Tibial artery (tissue), 4 donors: ENCODE results near the gene TMEM31.

Experiments
- DNase-seq, 2 donors: peaks; one replicate each; pipeline ENCODE4 v3.0.0-alpha.2; 2019
- H3K27ac ChIP-seq, 2 donors: fragments of 200-600 bp; sonication (generic) in 1 of 2; 1 replicate in 1 of 2; 2 replicates in 1 of 2; pipeline ENCODE4 v1.5.1; 2018 to 2019; ENCODE audit warnings: mild to moderate bottlenecking in 1 of 2
- H3K27me3 ChIP-seq, 2 donors: fragments of 200-600 bp; sonication (generic) in 1 of 2; one replicate each; pipeline versions ENCODE4 v1.5.1 to v1.6.0; 2016 to 2019
- H3K36me3 ChIP-seq, 3 donors: fragments of 200-600 bp; sonication (generic) in 2 of 3; one replicate each; pipeline ENCODE4 v1.5.1; 2016 to 2019; ENCODE audit warnings: mild to moderate bottlenecking in 2 of 3
- H3K4me1 ChIP-seq, 4 donors: fragments of 200-600 bp; sonication (generic) in 2 of 4; 1 replicate in 3 of 4; 2 replicates in 1 of 4; pipeline ENCODE4 v1.5.1; 2016 to 2019
- H3K4me3 ChIP-seq, 2 donors: fragments of 200-600 bp; sonication (generic) in 1 of 2; 1 replicate in 1 of 2; 2 replicates in 1 of 2; pipeline ENCODE4 v1.5.1; 2018 to 2019; ENCODE audit warnings: mild to moderate bottlenecking in 2 of 2
- H3K9me3 ChIP-seq, 3 donors: fragments of 200-600 bp; sonication (generic) in 1 of 3; one replicate each; pipeline ENCODE4 v1.5.1; 2016 to 2019
- CTCF ChIP-seq, 2 experiments: fragments of 200-600 bp in 1 of 2; fragments of 450-650 bp in 1 of 2; IDR thresholded peaks; one replicate each; pipeline ENCODE4 v1.5.1; 2017 to 2019; ENCODE audit warnings: antibody characterized with exemption in 2 of 2, mild to moderate bottlenecking in 1 of 2, moderate library complexity in 1 of 2
- intact Hi-C: fragments of 100-400 bp; cut with DNase I; formaldehyde crosslinking; loops from one replicate; pipeline ENCODE4 v1.15.0; 2023; ENCODE audit warnings: low total_unique reads

Gene TMEM31

GRCh38 chrX:103710609-103711008 lies at the start of gene TMEM31:
TSS of gene TMEM31 (plus strand) at chrX:103710909. CDS start at chrX:103712259, 1,350 bp downstream.
- DNase-seq: no peak
- H3K27me3 ChIP-seq: no peaks in the 10 kb centered on the region
- H3K27ac ChIP-seq: no peak within 1 kb of the TSS
- intact Hi-C loops: no loop called here
- TF ChIP-seq CTCF (IDR thresholded peaks at IDR 0.05): no peak
- no peaks in the 10 kb centered on the region for H3K9me3 ChIP-seq
- H3K36me3 ChIP-seq: no peaks in the 10 kb centered on the region
- no peaks in the 10 kb centered on the region for H3K4me1 ChIP-seq
- H3K4me3 ChIP-seq: no peak within 1 kb of the TSS

GRCh38 chrX:103663981-103664762 lies 46.5 kb upstream of the TMEM31 start:
- Histone ChIP-seq H3K9me3 (no peaks in the 10 kb centered on the region), H3K4me1 (peaks cover 0 to 4% (median 0%) of the 10 kb centered on the region in 4 donors), H3K4me3 (no peak overlapping the region), H3K36me3 (no peaks in the 10 kb centered on the region), H3K27ac (no peak overlapping the region), H3K27me3 (no peaks in the 10 kb centered on the region)
- no peak for DNase-seq
- intact Hi-C loops: no loop called here
- no peak for TF ChIP-seq CTCF (IDR thresholded peaks at IDR 0.05)

GRCh38 chrX:103666202-103667107 lies 44.3 kb upstream of the TMEM31 start:
- intact Hi-C loops: no loop called here
- no peaks in the 10 kb centered on the region for H3K36me3 ChIP-seq
- no peak for DNase-seq
- H3K9me3 ChIP-seq: no peaks in the 10 kb centered on the region
- H3K4me3 ChIP-seq: no peak overlapping the region
- no peak overlapping the region for H3K27ac ChIP-seq
- H3K27me3 ChIP-seq: no peaks in the 10 kb centered on the region
- H3K4me1 ChIP-seq: peaks cover 0 to 4% (median 0%) of the 10 kb centered on the region in 4 donors
- TF ChIP-seq CTCF (IDR thresholded peaks at IDR 0.05): no peak

- no peak for TF ChIP-seq CTCF (IDR thresholded peaks at IDR 0.05)
- Histone ChIP-seq H3K36me3 (no peaks in the 10 kb centered on the region), H3K4me1 (no peaks in the 10 kb centered on the region), H3K9me3 (no peaks in the 10 kb centered on the region), H3K4me3 (no peak overlapping the region), H3K27ac (no peak overlapping the region), H3K27me3 (no peaks in the 10 kb centered on the region)
- intact Hi-C loops: no loop called here
- DNase-seq: no peak
Observed at GRCh38 chrX:103669745-103670144, 41.0 kb upstream of the TMEM31 start.

- Histone ChIP-seq H3K9me3 (no peaks in the 10 kb centered on the region), H3K4me1 (peaks cover 0 to 8% (median 0%) of the 10 kb centered on the region in 4 donors), H3K4me3 (no peak overlapping the region), H3K36me3 (peaks cover 16 to 33% (median 22%) of the 10 kb centered on the region in 3 donors), H3K27me3 (no peaks in the 10 kb centered on the region), H3K27ac (no peak overlapping the region)
- intact Hi-C loops: no loop called here
- no peak for DNase-seq
- no peak for TF ChIP-seq CTCF (IDR thresholded peaks at IDR 0.05)
Observed at GRCh38 chrX:103674531-103675454, 35.9 kb upstream of the TMEM31 start.
